Loucy (cell line): ENCODE results near the gene BMP4.

Experiments
- CTCF ChIP-seq: fragments of 200-600 bp; sonication (generic); conservative IDR thresholded peaks from 2 replicates; pipeline ENCODE4 v1.5.1; 2014; ENCODE audit warnings: mild to moderate bottlenecking, antibody characterized with exemption, low read length
- EZH2phosphoT487 ChIP-seq: fragments of 200-600 bp; IDR thresholded peaks from 2 replicates; pipeline ENCODE4 v1.6.1; 2018; ENCODE audit warnings: antibody characterized with exemption, mild to moderate bottlenecking, moderate library complexity, borderline replicate concordance

GRCh38 chr14:53947452-53948204, 9.0 kb downstream of the BMP4 start:
- no peak for TF ChIP-seq CTCF
- no peak for TF ChIP-seq EZH2phosphoT487
